Ishikawa (cell line): ENCODE data around the gene MAOB.

Experiments used
- TAF1 ChIP-seq: IDR thresholded peaks from 2 replicates; pipeline ENCODE4 v1.6.1; 2012; ENCODE audit warnings: low read depth, mild to moderate bottlenecking
- TEAD4 ChIP-seq: IDR thresholded peaks from 2 replicates; pipeline ENCODE4 v1.6.1; 2012
- YY1 ChIP-seq: IDR thresholded peaks from 2 replicates; pipeline ENCODE4 v1.6.1; 2012; ENCODE audit warnings: low read depth
- TF ChIP-seq, protein P1 (sequence below): IDR thresholded peaks from 2 replicates; pipeline ENCODE4 v1.6.1; 2012

DNA sequence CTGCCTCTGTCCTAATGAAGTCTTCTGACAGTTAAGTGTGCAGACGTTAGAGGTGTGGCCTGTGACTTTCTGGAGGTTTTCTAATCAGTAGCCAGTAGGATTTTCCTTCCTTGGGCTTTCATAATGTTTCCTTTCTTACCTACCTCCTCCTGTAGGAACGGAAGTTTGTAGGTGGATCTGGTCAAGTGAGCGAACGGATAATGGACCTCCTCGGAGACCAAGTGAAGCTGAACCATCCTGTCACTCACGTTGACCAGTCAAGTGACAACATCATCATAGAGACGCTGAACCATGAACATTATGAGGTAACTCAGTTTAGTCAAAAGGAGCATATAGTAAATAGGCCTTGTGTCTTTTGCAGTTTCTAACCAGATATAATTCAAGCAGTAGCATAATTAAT, 151.2 kb downstream of the MAOB start:
- no peak for TF ChIP-seq TAF1
- TF ChIP-seq YY1: no peak
- no peak for TF ChIP-seq TEAD4
- TF ChIP-seq, protein P1, sequence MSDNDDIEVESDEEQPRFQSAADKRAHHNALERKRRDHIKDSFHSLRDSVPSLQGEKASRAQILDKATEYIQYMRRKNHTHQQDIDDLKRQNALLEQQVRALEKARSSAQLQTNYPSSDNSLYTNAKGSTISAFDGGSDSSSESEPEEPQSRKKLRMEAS: no peak
